ENCODE measurements around the gene PPARG. TPM values are rescaled to one million over a fixed set of nuclear protein-coding genes. Genes with fewer than 3 reads are reported as not detected.

The PPARG gene
- total RNA-seq, 1 experiment from 2014 or later: 7.1 TPM

GRCh38 chr3:12335421-12335820 lies 46.6 kb downstream of the PPARG start:
- Mint-ChIP-seq H3K4me3 (ENCODE audit: unreplicated experiment) (no peak overlapping the region), H3K9me3 (ENCODE audit: unreplicated experiment) (no peaks in the 10 kb centered on the region), H3K27ac (ENCODE audit: low read depth, unreplicated experiment) (no peak overlapping the region), H3K4me1 (ENCODE audit: insufficient read depth, unreplicated experiment) (peaks cover 9% of the 10 kb centered on the region), H3K36me3 (ENCODE audit: insufficient read depth, unreplicated experiment) (no peaks in the 10 kb centered on the region), H3K27me3 (ENCODE audit: insufficient read depth, unreplicated experiment) (no peaks in the 10 kb centered on the region)
- ChIA-PET CTCF (interaction anchor here (0.6 to 1.2 kb wide), 2 partner anchors 26 to 139 kb away, joined by 3 to 4 read pairs; no protein-coding TSS in a partner anchor), POLR2A (no interaction called here)
- DNase-seq (ENCODE audit: unreplicated experiment): no peak
- no TSS peak for BruUV-seq (replicated peaks)
- intact Hi-C loops (cut with micrococcal nuclease): no loop called here
- TF ChIP-seq, protein P1, sequence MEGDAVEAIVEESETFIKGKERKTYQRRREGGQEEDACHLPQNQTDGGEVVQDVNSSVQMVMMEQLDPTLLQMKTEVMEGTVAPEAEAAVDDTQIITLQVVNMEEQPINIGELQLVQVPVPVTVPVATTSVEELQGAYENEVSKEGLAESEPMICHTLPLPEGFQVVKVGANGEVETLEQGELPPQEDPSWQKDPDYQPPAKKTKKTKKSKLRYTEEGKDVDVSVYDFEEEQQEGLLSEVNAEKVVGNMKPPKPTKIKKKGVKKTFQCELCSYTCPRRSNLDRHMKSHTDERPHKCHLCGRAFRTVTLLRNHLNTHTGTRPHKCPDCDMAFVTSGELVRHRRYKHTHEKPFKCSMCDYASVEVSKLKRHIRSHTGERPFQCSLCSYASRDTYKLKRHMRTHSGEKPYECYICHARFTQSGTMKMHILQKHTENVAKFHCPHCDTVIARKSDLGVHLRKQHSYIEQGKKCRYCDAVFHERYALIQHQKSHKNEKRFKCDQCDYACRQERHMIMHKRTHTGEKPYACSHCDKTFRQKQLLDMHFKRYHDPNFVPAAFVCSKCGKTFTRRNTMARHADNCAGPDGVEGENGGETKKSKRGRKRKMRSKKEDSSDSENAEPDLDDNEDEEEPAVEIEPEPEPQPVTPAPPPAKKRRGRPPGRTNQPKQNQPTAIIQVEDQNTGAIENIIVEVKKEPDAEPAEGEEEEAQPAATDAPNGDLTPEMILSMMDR (IDR thresholded peaks at IDR 0.05; ENCODE audit: unreplicated experiment): no peak

- POLR2A ChIA-PET: interaction anchor here (0.7 to 1.5 kb wide), 3 partner anchors 8 to 17 kb away, joined by 3 to 4 read pairs (median 4); no protein-coding TSS in a partner anchor
- no peaks in the 10 kb centered on the region for H3K9me3 Mint-ChIP-seq (ENCODE audit: unreplicated experiment)
- no peaks in the 10 kb centered on the region for H3K27me3 Mint-ChIP-seq (ENCODE audit: insufficient read depth, unreplicated experiment)
- no peak overlapping the region for H3K27ac Mint-ChIP-seq (ENCODE audit: low read depth, unreplicated experiment)
- H3K4me1 Mint-ChIP-seq (ENCODE audit: insufficient read depth, unreplicated experiment): peaks cover 9% of the 10 kb centered on the region
- H3K4me3 Mint-ChIP-seq (ENCODE audit: unreplicated experiment): no peak overlapping the region
- TF ChIP-seq, protein P1 (IDR thresholded peaks at IDR 0.05; ENCODE audit: unreplicated experiment): no peak
- intact Hi-C loops (cut with micrococcal nuclease): no loop called here
- CTCF ChIA-PET: interaction anchor here (0.6 to 1.2 kb wide), 3 partner anchors 26 to 144 kb away, joined by 3 to 4 read pairs (median 3); no protein-coding TSS in a partner anchor
- no peaks in the 10 kb centered on the region for H3K36me3 Mint-ChIP-seq (ENCODE audit: insufficient read depth, unreplicated experiment)
- BruUV-seq (replicated peaks): no TSS peak
- no peak for DNase-seq (ENCODE audit: unreplicated experiment)
These were observed 47.2 kb downstream of the PPARG start for GRCh38 chr3:12336099-12336498.

DNA sequence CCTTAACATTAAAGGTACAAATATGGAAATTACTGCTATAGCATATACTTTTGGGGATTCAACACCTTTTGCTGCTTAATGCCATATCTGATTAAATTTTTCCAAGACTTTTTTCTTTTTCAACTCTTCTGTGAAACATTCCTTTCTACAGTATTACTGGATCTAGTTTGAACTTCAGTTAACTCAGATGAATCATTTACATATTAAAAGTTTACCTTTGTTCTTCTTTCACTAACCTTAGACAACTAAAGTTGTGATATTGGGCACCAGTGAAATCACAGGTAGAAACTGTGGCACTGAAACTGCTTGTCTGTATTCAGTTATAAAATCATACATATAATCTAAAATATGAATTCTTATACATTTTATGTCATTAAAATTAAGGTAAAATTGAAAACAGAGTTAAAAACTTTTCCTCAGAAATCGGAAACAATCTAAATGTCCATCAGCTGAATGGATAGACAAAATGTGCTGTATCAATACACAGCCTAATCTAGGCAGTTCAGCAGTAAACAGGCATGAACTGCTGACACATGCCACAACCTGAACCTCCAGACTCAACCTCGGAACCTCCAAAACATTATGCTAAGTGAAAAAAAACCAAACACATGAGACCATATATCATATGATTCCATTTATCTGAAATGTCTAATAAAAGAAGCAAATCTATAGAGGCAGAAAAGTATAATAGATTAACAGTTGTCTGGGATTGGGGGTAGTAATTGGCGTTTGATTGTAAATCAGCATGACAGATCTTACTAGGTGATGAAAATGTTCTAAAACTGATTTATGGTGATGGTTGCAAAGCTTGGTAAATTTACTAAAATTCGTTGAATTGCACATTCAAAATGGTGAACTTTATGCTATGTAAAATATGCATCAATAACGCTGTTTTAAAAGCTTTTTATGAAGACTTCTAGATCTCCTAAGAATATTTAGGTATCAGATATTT lies 50.0 kb downstream of the PPARG start:
- H3K4me3 Mint-ChIP-seq (ENCODE audit: unreplicated experiment): no peak overlapping the region
- peaks cover 15% of the 10 kb centered on the region for H3K4me1 Mint-ChIP-seq (ENCODE audit: insufficient read depth, unreplicated experiment)
- no peaks in the 10 kb centered on the region for H3K27me3 Mint-ChIP-seq (ENCODE audit: insufficient read depth, unreplicated experiment)
- no peaks in the 10 kb centered on the region for H3K36me3 Mint-ChIP-seq (ENCODE audit: insufficient read depth, unreplicated experiment)
- no peaks in the 10 kb centered on the region for H3K9me3 Mint-ChIP-seq (ENCODE audit: unreplicated experiment)
- intact Hi-C loops (cut with micrococcal nuclease): no loop called here
- no peak for DNase-seq (ENCODE audit: unreplicated experiment)
- no TSS peak for BruUV-seq (replicated peaks)
- H3K27ac Mint-ChIP-seq (ENCODE audit: low read depth, unreplicated experiment): no peak overlapping the region
- ChIA-PET POLR2A (interaction anchor here (0.7 to 2.6 kb wide), 4 partner anchors 11 to 825 kb away, joined by 3 to 11 read pairs (median 4); no protein-coding TSS in a partner anchor), CTCF (interaction anchor here (0.6 to 1.3 kb wide), 3 partner anchors 98 to 202 kb away, joined by 3 to 4 read pairs (median 3); no protein-coding TSS in a partner anchor)
- TF ChIP-seq, protein P1 (IDR thresholded peaks at IDR 0.05; ENCODE audit: unreplicated experiment): no peak

Data from MCF 10A (cell line).